ENCODE data around the gene MDK. TPM values are rescaled to one million over a fixed set of nuclear protein-coding genes. Genes with fewer than 3 reads are reported as not detected.

Gene MDK
- total and polyA plus RNA-seq, 4 donors, result 2.3 to 41.8 (median 13.5) TPM

GRCh38 chr11:46387456-46387855, 6.0 kb downstream of the MDK start:
- WGBS, result 75% methylated on average over 5 of the region's 5 CpGs
- TF ChIP-seq GABPA (IDR thresholded peaks at IDR 0.05 in 1 of 2, conservative IDR thresholded peaks at IDR 0.05 in 1 of 2) (no peak), RXRA (IDR thresholded peaks at IDR 0.05) (no peak), TAF1 (conservative IDR thresholded peaks at IDR 0.05) (no peak), RAD21 (IDR thresholded peaks at IDR 0.05) (no peak), FOXA2 (IDR thresholded peaks at IDR 0.05) (no peak), YY1 (IDR thresholded peaks at IDR 0.05) (no peak), FOXA1 (IDR thresholded peaks at IDR 0.05) (no peak), NR2F2 (IDR thresholded peaks at IDR 0.05) (no peak), EGR1 (IDR thresholded peaks at IDR 0.05; ENCODE audit: low read depth in 2 of 2) (no peak), HNF4G (IDR thresholded peaks at IDR 0.05) (no peak)
- Histone ChIP-seq H3K36me3 (ENCODE audit: control insufficient read depth in 4 of 4, insufficient read depth in 3 of 4, low read depth in 1 of 4, low read length in 3 of 4) (no peaks in the 10 kb centered on the region), H3K4me1 (ENCODE audit: control insufficient read depth in 4 of 4, insufficient read depth in 4 of 4, low read length in 3 of 4) (peaks cover 13 to 30% (median 21%) of the 10 kb centered on the region in 4 donors), H3K27me3 (ENCODE audit: control insufficient read depth in 4 of 4, insufficient read depth in 4 of 4, low read length in 3 of 4) (peaks cover 0 to 16% (median 8%) of the 10 kb centered on the region in 4 donors), H3K27ac (ENCODE audit: low read depth in 1 of 2, low read length in 2 of 2) (no peak overlapping the region), H3K9me3 (ENCODE audit: control insufficient read depth in 4 of 4, low read length in 3 of 4) (no peaks in the 10 kb centered on the region), H3K4me3 (ENCODE audit: low read depth in 1 of 3, low read length in 3 of 3) (no peak overlapping the region), H3K9ac (ENCODE audit: low read depth in 1 of 2, low read length in 2 of 2) (no peak overlapping the region)
- no peak for DNase-seq (ENCODE audit: low spot score)

DNA sequence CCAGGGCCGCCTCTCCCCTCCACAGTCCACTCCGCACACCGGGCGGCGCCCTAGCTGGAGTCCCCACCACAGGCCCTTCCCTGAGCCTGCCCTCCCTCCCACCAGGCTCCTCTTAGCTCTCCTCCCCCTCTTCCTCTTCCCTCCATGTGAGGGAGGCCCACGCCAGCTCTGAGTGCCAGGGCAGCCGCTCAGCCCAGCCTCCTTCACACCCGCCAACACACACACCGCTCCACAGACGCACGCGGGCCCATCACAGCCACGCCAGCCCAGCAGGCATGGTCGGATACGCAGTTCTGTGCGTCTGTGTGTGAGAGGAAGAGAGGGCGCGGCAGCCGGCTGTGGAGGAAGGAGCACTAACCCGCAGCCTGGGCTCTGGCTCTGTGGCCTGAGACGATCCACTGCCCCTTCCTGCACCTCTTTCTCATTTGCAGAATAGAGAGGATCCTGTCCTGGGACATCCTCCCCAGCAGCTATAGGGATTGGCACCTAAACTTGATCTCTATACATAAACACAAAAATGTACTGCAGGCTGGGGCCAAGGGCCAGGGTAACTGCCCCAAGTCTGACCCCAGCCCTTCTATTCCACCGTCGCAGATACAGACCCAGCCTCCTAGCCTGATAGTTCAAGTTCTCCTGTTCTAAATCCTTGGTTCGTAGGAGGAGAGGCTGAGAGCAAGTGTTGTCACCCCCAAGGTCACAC, 6.6 kb downstream of the MDK start:
- H3K27me3 ChIP-seq (ENCODE audit: control insufficient read depth in 4 of 4, insufficient read depth in 4 of 4, low read length in 3 of 4), result peaks cover 0 to 16% (median 8%) of the 10 kb centered on the region in 4 donors

More for the DNA sequence above, 6.6 kb downstream of the MDK start:
- no peak overlapping the region for H3K4me3 ChIP-seq (ENCODE audit: low read depth in 1 of 3, low read length in 3 of 3)
- no peaks in the 10 kb centered on the region for H3K9me3 ChIP-seq (ENCODE audit: control insufficient read depth in 4 of 4, low read length in 3 of 4)
- H3K9ac ChIP-seq (ENCODE audit: low read depth in 1 of 2, low read length in 2 of 2), result no peak overlapping the region
- peaks cover 18 to 35% (median 26%) of the 10 kb centered on the region in 4 donors for H3K4me1 ChIP-seq (ENCODE audit: control insufficient read depth in 4 of 4, insufficient read depth in 4 of 4, low read length in 3 of 4)
- WGBS, result 31% methylated on average over 24 of the region's 24 CpGs
- H3K36me3 ChIP-seq (ENCODE audit: control insufficient read depth in 4 of 4, insufficient read depth in 3 of 4, low read depth in 1 of 4, low read length in 3 of 4), result no peaks in the 10 kb centered on the region
- TF ChIP-seq RAD21 (IDR thresholded peaks at IDR 0.05) (no peak), FOXA2 (IDR thresholded peaks at IDR 0.05) (no peak), HNF4A (conservative IDR thresholded peaks at IDR 0.05) (no peak), YY1 (IDR thresholded peaks at IDR 0.05) (no peak), TAF1 (conservative IDR thresholded peaks at IDR 0.05) (no peak), RXRA (IDR thresholded peaks at IDR 0.05) (no peak), ZBTB33 (IDR thresholded peaks at IDR 0.05) (no peak)
- TF ChIP-seq, protein P1, sequence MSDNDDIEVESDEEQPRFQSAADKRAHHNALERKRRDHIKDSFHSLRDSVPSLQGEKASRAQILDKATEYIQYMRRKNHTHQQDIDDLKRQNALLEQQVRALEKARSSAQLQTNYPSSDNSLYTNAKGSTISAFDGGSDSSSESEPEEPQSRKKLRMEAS (IDR thresholded peaks at IDR 0.05), result no peak
- no peak for DNase-seq (ENCODE audit: low spot score)
- no peak overlapping the region for H3K27ac ChIP-seq (ENCODE audit: low read depth in 1 of 2, low read length in 2 of 2)
